HL-60/S4 (cell line): ENCODE results near the gene KIRREL3.

Experiments
- in situ Hi-C: fragments of 300-500 bp; cut with MboI; formaldehyde crosslinking; loops from 2 replicates; pipeline ENCODE4 v1.14.3; 2022; ENCODE audit warnings: low sequenced_read_pairs

Gene KIRREL3

GRCh38 chr11:126722006-126722736 lies 278.4 kb downstream of the KIRREL3 start:
- in situ Hi-C loops = loop anchor here (25.0 kb wide), 1 partner anchor 265 kb away; no protein-coding TSS in a partner anchor

- in situ Hi-C loops = loop anchor here (25.0 kb wide), 1 partner anchor 267 kb away; no protein-coding TSS in a partner anchor
Observed at GRCh38 chr11:126720539-126721235, 279.9 kb downstream of the KIRREL3 start.

GRCh38 chr11:126719740-126720139 lies 280.8 kb downstream of the KIRREL3 start:
- in situ Hi-C loops = loop anchor here (25.0 kb wide), 1 partner anchor 268 kb away; no protein-coding TSS in a partner anchor

DNA sequence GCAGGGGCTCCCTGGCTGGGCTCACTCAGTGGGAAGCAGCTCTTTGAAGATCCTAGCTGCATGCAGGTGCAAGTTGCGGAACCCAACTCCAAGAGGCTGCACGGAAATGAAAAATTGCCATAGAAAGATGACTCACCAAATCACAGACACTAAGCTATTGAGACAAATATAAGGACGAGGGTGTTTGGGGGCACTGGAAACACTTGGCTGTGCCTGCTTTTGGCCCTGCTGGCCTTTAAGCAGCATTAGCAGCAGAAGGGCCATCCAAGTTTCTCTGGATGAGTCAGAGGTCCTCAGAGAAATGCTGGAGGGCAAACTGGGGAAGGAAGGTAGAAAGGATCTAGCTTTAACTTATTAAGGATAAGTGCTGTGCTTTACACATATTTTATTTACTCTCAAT lies 282.3 kb downstream of the KIRREL3 start:
- in situ Hi-C loops = loop anchor here (25.0 kb wide), 1 partner anchor 269 kb away; no protein-coding TSS in a partner anchor

DNA sequence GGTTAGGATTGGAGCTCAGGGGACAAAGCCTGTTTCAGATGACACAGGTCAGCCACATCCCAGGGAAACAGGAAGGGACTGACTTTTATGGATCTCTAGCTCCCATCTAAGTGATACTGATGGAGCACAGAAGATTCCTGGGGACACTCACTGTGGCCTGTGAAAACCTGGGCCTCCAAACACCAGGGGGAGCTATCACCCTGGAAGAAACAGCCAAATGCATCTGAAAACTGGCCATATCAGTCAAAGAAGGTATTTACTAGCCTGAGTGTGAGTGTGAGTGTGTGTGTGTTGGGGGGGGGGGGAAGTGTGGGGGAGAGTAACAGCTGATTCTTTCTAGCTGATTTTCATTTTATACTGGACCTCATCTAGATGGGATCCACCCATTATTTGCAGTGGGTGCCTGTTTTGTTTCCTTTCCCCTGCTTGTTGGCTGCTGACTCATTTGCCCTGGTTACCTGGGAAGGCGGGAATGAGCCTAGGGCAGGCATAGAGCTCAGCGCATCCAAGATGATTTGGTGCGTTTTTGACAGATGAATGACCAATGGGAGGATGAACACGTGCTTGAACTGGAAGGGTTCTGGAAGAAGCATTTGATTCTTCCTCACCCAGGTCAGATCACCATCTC lies 284.0 kb downstream of the KIRREL3 start:
- in situ Hi-C loops = loop anchor here (25.0 kb wide), 1 partner anchor 271 kb away; no protein-coding TSS in a partner anchor

- in situ Hi-C loops = loop anchor here (25.0 kb wide), 1 partner anchor 273 kb away; no protein-coding TSS in a partner anchor
Observed at GRCh38 chr11:126713806-126714205, 286.8 kb downstream of the KIRREL3 start.

DNA sequence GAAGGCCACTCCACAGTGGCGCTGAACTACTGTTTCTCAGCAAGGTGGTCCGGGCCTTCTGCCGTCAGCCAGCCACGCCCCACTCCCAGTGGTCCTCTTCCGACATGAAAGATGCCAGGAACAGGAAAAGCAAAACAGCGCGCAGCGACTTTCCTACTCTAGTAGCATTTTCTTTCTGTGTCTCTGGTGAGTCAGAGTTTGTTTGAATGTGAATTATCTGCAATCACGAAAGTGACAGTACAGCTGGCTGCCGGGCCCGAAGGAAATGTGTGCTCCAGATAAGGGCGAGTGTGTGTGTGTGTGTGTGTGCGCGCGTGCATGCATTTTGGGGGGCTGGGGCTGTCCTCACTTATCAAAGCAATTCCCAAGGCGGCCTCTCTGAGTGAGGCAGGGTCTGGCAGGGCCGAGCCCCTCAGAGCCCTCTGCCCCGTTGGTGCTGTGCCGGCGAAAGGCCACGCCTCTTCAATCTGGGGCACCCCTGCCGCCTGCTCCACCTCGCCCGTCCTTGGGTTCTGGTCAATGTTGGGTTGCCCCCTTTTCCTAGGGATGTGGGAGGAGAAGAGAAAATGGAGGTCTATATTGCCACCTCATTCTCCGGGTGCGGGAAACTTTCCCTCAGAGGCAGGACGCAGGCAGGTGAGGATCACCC lies 288.5 kb downstream of the KIRREL3 start:
- in situ Hi-C loops = loop anchor here (25.0 kb wide), 1 partner anchor 275 kb away; no protein-coding TSS in a partner anchor

DNA sequence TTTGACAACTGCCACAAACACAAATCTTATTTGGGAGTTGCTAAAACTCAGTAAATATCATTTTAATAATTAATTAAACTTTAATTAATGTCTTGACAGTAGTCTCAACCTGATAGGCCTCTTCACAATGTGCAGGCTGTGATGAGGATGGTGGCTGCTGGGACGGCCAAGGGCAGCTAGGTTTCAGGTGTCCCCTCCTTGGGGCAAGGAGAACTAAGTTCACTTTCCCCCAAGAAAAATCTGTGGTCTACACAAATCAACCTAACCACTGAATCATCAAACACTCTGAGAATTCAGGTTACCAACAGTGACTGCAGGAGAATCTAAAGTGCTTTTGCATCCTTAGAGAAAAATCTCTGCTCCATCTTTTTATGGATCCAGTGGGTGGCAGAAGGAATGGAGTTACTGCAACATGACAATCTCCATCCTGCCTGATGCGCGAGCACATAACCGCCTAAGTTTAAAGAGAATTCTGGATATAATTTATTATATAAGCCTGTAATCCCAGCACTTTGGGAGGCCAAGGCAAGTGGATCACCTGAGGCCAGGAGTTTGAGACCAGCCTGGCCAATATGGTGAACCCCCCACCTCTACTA lies 289.7 kb downstream of the KIRREL3 start:
- in situ Hi-C loops = loop anchor here (25.0 kb wide), 1 partner anchor 276 kb away; no protein-coding TSS in a partner anchor

GRCh38 chr11:126707498-126707897 lies 293.1 kb downstream of the KIRREL3 start:
- in situ Hi-C loops = loop anchor here (25.0 kb wide), 1 partner anchor 280 kb away; no protein-coding TSS in a partner anchor

DNA sequence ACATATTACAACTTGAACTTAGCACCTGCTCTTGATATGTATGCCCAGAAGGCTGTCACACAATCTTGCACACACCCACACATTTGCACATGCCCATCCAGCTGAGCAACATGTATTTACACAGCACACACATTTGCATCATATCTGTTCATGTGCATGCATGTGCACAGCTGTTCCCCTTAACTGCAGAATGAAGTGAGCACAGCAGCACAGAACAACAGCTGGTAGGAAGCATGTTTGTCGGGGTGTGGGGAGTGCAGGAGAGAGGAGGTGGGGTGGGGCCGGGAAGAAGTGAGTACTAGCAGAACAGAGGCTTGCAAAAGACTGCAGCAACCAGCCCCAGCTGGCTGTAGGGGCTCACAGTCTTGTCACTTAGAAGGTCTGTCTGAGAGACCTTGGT lies 296.5 kb downstream of the KIRREL3 start:
- in situ Hi-C loops = loop anchor here (25.0 kb wide), 1 partner anchor 283 kb away; no protein-coding TSS in a partner anchor

DNA sequence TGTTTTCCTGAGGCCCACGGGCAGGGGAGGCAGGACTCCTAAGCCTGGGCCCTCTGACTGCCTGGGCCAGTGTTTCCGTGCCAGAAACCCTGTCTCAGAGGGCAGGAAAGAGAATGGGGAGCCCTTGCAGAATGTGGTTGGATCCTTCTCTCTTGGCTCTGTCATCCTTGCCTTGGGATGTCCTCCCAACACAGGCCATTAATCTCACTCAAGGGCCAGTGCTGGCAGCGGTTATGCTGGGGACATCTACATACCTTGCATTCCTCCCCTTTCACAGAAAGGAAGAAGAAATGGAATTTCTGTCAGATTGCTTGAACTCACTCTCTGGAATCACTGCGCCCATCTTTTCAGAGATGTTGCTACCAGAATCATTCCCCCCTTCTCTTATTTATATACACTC lies 296.9 kb downstream of the KIRREL3 start:
- in situ Hi-C loops = loop anchor here (25.0 kb wide), 1 partner anchor 284 kb away; no protein-coding TSS in a partner anchor

GRCh38 chr11:126702987-126703386 lies 297.6 kb downstream of the KIRREL3 start:
- in situ Hi-C loops = loop anchor here (25.0 kb wide), 1 partner anchor 284 kb away; no protein-coding TSS in a partner anchor

DNA sequence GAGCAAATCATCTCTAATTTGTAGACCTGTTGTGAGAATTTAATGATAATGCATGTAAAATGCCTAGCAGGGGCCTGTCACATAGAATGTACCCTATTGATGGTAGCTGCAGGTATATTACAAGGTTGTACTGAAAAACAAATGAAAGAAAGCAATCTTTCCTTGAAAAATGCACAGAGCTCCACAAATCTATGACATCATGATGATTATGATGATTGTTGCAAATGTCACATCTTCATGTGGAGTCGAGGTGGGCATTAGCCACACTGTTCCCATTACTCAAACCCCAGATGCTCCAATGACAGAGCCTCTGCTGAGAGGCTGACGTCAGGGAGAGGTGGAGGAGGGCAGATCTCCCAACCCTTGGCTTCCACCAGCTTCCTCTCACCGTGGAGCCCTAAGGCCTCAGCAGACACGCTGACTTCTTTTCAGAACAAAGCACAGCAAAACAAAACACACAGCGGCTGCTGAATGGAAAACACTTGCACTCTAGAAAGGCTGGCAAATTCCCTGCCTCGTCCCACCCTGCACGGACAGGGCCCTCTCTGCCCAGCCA lies 298.3 kb downstream of the KIRREL3 start:
- in situ Hi-C loops = loop anchor here (25.0 kb wide), 1 partner anchor 285 kb away; no protein-coding TSS in a partner anchor

DNA sequence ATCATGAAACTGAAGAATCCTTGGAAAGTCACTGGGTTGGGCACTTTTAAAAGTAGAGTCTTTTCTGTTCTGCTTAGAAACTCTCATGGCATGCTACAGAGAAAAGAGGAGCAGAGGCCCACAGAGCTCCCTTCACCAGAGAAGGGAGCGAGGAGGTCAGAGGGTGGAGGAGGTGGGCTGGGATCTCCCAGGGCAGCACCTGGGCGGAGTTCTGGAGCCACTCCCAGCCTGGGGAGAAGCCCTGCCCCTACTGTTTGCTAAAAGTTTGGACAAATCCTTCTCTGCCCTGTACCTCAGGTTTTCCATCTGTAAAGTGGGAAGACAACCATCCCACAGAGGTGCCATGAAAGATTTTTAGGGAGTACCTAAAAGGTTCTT lies 299.1 kb downstream of the KIRREL3 start:
- in situ Hi-C loops = loop anchor here (25.0 kb wide), 1 partner anchor 286 kb away; no protein-coding TSS in a partner anchor

DNA sequence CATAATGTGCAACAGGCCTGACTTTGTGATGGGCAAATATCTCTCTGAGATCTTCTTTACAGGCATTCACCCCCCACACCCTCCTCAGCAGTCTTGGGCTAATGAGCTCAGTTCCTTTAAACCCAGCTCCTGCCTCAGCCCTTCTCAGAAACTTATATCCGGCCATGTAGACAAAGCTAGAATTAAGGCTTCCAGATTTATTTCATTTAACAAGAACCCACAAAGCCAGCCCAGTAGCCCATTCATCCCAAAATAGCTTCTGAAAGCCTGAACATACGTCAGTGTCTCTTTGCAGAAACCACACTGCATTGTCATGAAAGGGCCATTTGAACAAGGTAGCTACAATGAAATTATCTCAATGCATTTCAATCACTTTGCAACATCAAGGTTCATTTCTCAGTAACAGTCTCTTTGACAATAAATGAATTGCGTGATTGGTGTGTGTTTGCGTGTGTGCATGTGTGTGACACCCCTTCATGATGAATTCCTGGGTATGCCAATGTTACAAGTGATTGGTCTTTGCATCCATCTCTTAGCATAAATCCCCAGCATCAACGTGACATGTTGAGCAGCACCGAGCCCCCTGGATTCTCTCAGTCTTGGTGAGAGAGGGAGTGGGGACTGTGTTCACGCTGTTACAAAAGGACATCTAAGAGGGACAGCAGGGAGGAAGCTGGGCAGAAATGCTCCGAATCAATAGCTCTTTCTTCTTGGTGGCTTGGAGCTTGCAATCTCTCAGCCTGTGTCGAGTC lies 299.6 kb downstream of the KIRREL3 start:
- in situ Hi-C loops = loop anchor here (25.0 kb wide), 1 partner anchor 286 kb away; no protein-coding TSS in a partner anchor

DNA sequence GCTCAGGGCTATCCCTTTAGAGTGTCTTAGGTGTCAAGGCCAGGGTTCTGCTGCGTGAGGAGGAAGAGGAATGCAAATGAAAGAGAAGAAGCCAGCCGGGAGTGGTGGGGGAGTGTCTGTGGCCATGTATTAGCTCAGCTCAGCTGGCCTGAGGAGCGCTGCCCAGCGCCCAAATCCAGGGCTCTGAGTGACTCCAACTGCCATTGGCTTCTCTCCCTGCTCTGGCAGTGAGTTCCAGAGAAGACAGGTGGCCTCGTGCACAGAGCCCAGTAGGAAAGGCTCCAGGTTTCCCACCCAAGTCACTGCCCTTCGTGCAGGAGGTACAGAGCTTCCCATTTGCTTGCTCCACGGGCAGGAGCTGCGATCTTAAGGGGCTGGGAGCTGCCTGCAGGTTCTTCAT lies 302.0 kb downstream of the KIRREL3 start:
- in situ Hi-C loops = no loop called here

GRCh38 chr11:126697936-126698335 lies 302.6 kb downstream of the KIRREL3 start:
- in situ Hi-C loops = no loop called here

- in situ Hi-C loops = no loop called here
Observed at GRCh38 chr11:126696982-126697381, 303.6 kb downstream of the KIRREL3 start.

DNA sequence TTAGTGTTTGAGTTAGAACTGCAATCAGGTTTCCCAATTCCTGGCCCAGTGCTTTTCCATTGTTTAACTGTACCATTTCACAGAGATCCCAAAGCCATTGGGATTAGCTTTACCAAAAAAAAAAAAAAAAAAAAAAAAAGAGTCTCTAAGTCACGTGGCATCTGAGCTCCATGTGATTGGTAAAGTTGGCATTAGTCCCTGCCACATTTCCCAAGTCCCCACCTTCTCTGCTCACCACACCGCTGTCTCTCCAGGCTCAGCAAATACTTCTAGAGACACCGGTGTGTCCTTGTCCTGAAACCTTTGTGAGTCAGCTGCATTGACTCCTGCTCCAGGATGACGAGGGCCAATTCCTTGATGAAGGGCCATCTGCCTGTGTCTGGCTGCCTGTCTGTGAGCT lies 305.3 kb downstream of the KIRREL3 start:
- in situ Hi-C loops = no loop called here
